MCF 10A (cell line): ENCODE measurements around the gene HNF4A. TPM values are rescaled to one million over a fixed set of nuclear protein-coding genes. Genes with fewer than 3 reads are reported as not detected.

Experiments
- BruUV-seq: library from RNA; stranded (reverse); fragments of 400-500 nt; replicated peaks from 2 replicates; lab custom pipeline; 2021; lab: Mats Ljungman, UMichigan
- CTCF ChIA-PET: fragments of 300-600 bp; sonication (Branson Sonifier 250); formaldehyde crosslinking; extraction: SDS; loops from one replicate; lab custom pipeline; 2021; ENCODE audit warnings: antibody characterized with exemption, inconsistent platforms; lab: Yijun Ruan, JAX
- POLR2A ChIA-PET: fragments of 300-600, 350-650 bp; sonication (Branson Sonifier 250); formaldehyde crosslinking; extraction: SDS; loops from one replicate; lab custom pipeline; 2020; ENCODE audit warnings: antibody characterized with exemption, inconsistent platforms; lab: Yijun Ruan, JAX
- DNase-seq: peaks from one replicate; pipeline ENCODE4 v3.0.0-alpha.2; 2018; ENCODE audit not compliant: unreplicated experiment
- H3K27ac Mint-ChIP-seq: one replicate; pipeline ENCODE4 v1.8.0; 2022; ENCODE audit warnings: mild to moderate bottlenecking, low read depth, mixed read lengths; ENCODE audit not compliant: unreplicated experiment
- H3K27me3 Mint-ChIP-seq: one replicate; pipeline ENCODE4 v1.8.0; 2022; ENCODE audit warnings: mixed read lengths; ENCODE audit not compliant: insufficient read depth, unreplicated experiment
- H3K36me3 Mint-ChIP-seq: one replicate; pipeline ENCODE4 v1.8.0; 2022; ENCODE audit warnings: mild to moderate bottlenecking, moderate library complexity, mixed read lengths; ENCODE audit not compliant: insufficient read depth, unreplicated experiment
- H3K4me1 Mint-ChIP-seq: one replicate; pipeline ENCODE4 v1.8.0; 2022; ENCODE audit warnings: mixed read lengths; ENCODE audit not compliant: insufficient read depth, unreplicated experiment
- H3K4me3 Mint-ChIP-seq: one replicate; pipeline ENCODE4 v1.8.0; 2022; ENCODE audit warnings: mild to moderate bottlenecking, moderate library complexity, mixed read lengths; ENCODE audit not compliant: unreplicated experiment
- H3K9me3 Mint-ChIP-seq: one replicate; pipeline ENCODE4 v1.8.0; 2022; ENCODE audit warnings: mixed read lengths; ENCODE audit not compliant: unreplicated experiment
- CTCF ChIP-seq: fragments of 200-600 bp; IDR thresholded peaks from one replicate; pipeline ENCODE4 v1.8.0; 2022; ENCODE audit warnings: antibody characterized with exemption, mild to moderate bottlenecking; ENCODE audit not compliant: unreplicated experiment
- intact Hi-C: fragments of 100-400 bp; cut with micrococcal nuclease; formaldehyde crosslinking; loops from 2 replicates; pipeline ENCODE4 v1.14.1; 2022
- total RNA-seq: library from RNA; stranded (reverse); gene quantifications from 2 replicates; pipeline ENCODE4 v1.2.3, GENCODE V29; 2022

The HNF4A gene
- total RNA-seq, 1 experiment from 2014 or later, result not detected

- H3K27me3 Mint-ChIP-seq, result no peaks in the 10 kb centered on the region
- no peaks in the 10 kb centered on the region for H3K9me3 Mint-ChIP-seq
- ChIA-PET POLR2A (interaction anchor here (1.5 to 2.9 kb wide), 2 partner anchors 15 to 79 kb away, joined by 5 to 14 read pairs; no protein-coding TSS in a partner anchor), CTCF (interaction anchor here (0.9 to 8.1 kb wide), 9 partner anchors 10 to 217 kb away, joined by 3 to 155 read pairs (median 10); no protein-coding TSS in a partner anchor)
- H3K4me3 Mint-ChIP-seq, result no peak overlapping the region
- no peak for TF ChIP-seq CTCF
- H3K27ac Mint-ChIP-seq, result no peak overlapping the region
- H3K36me3 Mint-ChIP-seq, result no peaks in the 10 kb centered on the region
- H3K4me1 Mint-ChIP-seq, result peaks cover 14% of the 10 kb centered on the region
- no peak for DNase-seq
- BruUV-seq, result no TSS peak
- intact Hi-C loops, result no loop called here
Measured at GRCh38 chr20:44392088-44392775, 36.7 kb downstream of the HNF4A start.

GRCh38 chr20:44392776-44393607 lies 37.5 kb downstream of the HNF4A start:
- H3K4me3 Mint-ChIP-seq, result no peak overlapping the region
- TF ChIP-seq CTCF, result no peak
- CTCF ChIA-PET, result interaction anchor here (1.0 to 8.1 kb wide), 6 partner anchors 8 to 217 kb away, joined by 3 to 155 read pairs (median 13); no protein-coding TSS in a partner anchor
- H3K36me3 Mint-ChIP-seq, result no peaks in the 10 kb centered on the region
- DNase-seq, result no peak
- intact Hi-C loops, result no loop called here
- no peaks in the 10 kb centered on the region for H3K9me3 Mint-ChIP-seq
- POLR2A ChIA-PET, result no interaction called here
- peaks cover 17% of the 10 kb centered on the region for H3K4me1 Mint-ChIP-seq
- H3K27me3 Mint-ChIP-seq, result no peaks in the 10 kb centered on the region
- BruUV-seq, result no TSS peak
- no peak overlapping the region for H3K27ac Mint-ChIP-seq

GRCh38 chr20:44393608-44394451 lies 38.3 kb downstream of the HNF4A start:
- CTCF ChIA-PET, result interaction anchor here (0.6 to 8.1 kb wide), 5 partner anchors 9 to 131 kb away, joined by 3 to 155 read pairs (median 10); no protein-coding TSS in a partner anchor

More at GRCh38 chr20:44393608-44394451, 38.3 kb downstream of the HNF4A start:
- Mint-ChIP-seq H3K9me3 (no peaks in the 10 kb centered on the region), H3K27ac (no peak overlapping the region), H3K36me3 (no peaks in the 10 kb centered on the region), H3K4me1 (peaks cover 19% of the 10 kb centered on the region), H3K4me3 (no peak overlapping the region), H3K27me3 (no peaks in the 10 kb centered on the region)
- POLR2A ChIA-PET, result no interaction called here
- TF ChIP-seq CTCF, result no peak
- no peak for DNase-seq
- intact Hi-C loops, result no loop called here
- BruUV-seq, result no TSS peak
